ENCODE measurements around the gene ACRBP.

ACRBP gene

DNA sequence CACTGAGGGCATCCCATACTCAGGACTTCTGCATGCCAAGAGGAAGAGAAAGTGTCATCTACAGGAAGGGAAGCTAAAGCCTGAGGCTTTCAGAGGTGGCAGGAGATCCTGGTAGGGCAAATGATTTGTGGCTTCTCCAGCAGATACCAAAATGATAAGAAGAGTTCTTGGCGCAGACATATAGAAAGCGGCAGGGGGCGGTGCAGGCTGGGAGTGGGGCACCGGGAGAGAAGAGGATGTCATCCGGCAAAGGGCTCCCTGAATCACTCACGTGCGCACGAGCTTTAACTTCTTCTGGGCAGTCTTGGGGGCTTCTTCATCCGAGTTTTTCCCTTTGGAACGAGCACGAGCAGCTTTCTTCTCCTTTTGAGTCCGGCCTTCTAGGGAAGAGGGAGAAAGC, 5.2 kb upstream of the ACRBP start:
- no peak for FAIRE-seq
- no peak for DNase-seq (ENCODE audit: extremely low spot score, insufficient read length, low read depth)

DNA sequence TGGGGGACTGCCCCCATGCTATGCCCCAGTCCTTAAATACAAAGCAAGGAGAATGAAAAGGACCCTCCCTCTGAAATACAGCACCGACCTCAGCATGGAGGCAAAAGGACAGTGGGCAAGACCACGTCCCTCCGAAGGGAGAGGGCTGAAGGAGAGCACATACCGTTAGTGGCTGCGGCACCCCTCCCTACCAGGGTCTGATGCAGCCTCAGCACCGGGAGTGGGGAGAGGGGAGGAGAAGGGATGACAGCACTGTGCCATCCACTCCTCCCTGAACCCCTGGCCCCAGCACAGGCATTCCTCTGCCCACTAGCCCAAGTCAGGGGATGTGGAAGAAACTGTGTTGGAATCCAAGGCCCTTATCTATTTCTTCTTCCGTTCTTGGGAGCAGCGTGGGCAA, 3.6 kb upstream of the ACRBP start:
- no peak for FAIRE-seq
- DNase-seq (ENCODE audit: extremely low spot score, insufficient read length, low read depth) = no peak

DNA sequence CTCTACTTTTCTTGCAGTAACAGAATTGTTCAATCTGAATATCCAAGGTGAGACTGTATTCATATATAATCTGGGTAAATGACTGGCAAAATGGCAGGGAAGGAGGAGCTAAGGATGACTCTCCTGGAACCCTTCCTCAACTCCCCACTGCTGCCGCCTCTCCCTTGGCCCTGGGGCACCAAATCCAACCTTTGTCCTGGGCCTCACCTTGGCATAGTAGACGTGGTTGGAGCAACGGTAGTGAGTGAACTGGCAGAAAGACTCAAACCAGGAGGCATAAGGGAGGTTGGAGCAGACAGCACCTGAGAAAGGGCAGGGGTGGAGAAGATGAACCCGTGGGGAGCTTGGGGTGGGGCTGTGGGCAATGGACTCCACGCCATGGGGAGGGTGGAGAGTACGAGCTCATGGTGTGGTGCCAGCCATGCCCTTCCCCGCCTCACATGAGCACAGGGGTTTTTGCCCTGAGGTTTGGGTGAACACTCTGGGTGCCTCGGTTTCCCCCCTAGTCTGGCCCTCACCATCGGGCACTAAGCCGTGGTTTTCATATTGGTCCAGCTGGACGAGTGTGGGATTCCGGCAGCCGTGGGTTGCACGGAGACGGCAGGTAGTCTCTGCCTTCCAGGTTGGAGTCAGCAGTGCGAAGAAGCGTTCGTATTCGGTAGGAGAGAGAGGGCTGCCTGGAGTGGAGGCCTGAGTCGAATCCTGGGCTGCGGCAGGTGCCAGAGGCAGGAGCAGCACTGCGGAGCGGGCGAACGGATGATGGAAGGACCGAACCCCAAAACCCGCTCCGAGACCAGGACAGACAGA, 753 bp downstream of the ACRBP start:
- DNase-seq (ENCODE audit: extremely low spot score, insufficient read length, low read depth) (no peak), FAIRE-seq (no peak)

DNA sequence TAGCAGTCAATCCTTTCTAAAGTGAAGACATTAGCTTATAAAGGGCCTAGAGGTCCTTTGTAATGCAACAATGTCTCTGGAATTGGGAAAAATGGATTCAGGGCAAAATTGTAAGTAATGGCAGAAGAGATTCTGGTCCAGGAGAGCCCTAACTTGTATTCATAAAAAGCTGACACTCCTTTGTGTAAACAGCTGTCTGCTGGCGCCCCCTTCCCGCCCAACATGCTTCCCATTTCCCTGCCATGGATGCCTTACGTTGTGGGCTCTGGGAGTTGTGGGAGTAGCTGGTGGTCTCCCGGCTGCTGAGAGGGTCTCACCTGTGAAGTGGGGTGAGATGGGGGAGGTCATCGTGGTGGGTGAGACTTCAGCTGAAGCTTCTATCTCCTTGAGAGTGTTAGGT, 2.3 kb downstream of the ACRBP start:
- no peak for DNase-seq (ENCODE audit: extremely low spot score, insufficient read length, low read depth)
- no peak for FAIRE-seq

DNA sequence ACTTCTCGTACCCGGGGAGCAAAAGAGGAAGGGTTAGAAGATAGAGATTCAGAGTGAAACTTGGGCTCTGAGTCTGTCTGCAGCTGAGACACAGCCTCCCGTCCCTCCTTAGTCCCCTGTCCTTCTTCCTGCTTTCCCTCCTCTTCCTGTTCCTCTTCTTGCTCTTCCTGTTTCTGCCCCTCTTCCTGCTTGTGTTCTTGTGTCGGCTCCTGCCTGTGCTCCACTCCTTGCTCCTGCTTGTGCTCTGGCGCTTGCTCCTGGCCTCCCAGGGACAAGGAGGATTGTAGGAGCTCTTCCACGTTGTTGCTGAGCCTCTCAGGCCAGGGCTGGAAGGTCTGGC, 3.0 kb downstream of the ACRBP start:
- FAIRE-seq (peak; percentile 82), DNase-seq (ENCODE audit: extremely low spot score, insufficient read length, low read depth) (no peak)

DNA sequence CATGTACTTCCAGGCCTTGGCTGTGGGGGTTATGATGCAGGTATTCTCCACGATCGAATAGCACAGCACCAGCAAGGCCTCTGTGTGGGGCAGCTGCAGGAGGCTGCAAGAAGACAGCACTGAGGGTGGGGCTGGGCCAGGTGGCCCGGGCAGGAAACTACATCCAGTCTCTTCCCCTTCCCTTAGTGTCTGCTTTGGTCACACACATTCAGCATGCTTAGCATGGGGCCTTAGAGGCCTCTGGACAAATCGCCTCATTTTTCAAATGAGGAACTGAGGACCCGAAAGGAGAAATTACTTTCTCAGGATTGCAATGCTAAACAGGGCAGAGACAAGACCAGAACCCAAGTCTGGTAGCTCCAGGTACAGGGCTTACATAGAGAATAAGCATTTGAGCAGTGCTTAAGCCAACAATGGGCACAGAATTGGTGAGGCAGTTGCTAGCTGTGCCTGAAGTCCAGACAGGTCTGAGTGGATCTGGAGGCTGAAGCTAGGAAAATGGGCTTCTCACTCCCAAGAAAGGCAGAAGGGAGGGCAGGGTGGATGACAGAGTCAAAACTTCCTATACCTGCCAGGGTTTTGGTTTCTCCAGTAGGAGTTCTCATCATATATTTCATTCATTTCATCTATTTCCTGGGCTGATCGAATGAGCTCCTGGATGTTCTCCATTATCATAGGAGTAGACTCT, 3.5 kb downstream of the ACRBP start:
- no peak for DNase-seq (ENCODE audit: extremely low spot score, insufficient read length, low read depth)
- FAIRE-seq = no peak

DNA sequence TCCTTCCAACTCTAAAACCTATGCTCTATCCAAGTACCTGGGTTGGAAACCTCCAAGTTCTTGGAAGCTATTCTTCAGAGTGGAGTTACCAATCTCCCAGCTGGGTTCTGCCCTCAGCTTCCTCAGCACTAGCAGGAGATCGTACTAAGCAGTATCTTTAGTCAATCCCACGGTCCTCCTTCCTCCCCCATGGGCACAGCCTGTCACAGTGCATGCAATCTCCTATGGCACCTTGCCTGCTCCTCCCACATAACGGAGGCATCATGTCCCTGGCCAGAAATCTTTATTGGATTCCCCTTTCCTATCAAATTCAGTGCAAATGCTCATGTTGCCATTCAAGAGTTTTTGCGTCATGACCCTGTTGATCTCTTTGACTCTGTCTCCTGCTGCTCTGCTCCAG, 6.1 kb downstream of the ACRBP start:
- no peak for FAIRE-seq
- no peak for DNase-seq (ENCODE audit: extremely low spot score, insufficient read length, low read depth)

DNA sequence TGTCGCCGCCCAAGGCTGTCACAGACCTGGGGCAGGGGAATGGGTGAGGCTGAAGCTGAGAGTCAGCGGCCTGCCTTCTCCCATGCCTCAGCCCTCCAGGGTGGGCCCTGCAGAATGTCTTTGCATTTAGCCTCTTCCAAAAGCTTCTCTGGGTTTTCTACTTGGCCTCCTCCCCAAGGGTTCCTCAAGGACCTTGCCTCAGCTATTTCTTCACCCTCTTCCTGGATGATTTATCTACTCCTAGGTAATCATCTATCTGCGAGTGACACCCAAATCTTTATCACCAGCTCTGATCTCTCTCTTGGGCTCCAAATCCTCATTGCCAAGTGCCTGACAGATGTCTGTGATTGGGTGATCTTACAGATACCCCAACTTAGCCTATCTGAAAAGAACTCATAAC, 6.7 kb downstream of the ACRBP start:
- DNase-seq (ENCODE audit: extremely low spot score, insufficient read length, low read depth) = no peak
- no peak for FAIRE-seq

DNA sequence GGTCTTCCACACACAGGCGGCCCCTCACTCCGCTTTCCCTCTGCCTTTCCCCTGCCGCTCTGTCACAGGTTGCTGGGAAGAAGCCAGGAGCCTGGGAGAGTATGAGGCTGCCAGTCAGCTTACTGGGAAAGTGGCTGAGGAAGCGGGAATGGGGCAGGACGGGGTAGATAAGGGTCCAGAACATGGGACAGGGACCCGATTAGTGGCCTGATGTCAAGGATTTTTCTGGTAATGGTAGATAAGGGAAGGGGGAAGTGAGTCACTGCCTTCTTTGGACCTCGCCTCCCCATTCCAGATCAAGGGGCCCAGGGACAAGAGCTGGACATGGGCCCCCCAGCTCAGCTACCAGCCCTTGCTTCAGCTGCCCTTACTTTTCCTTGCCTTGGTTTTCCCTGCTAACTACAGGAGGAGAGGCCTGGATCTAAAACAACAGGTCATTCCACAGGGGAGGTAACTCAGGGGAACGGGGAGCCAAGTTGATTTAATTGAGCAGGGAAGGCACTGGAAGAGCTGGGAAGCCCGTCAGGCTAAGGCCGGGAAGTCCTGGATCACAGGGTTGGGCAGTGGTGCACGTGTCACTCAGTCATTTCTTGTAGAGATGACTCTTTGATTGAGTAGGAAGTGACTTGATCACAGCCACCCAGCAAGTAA, 8.0 kb downstream of the ACRBP start:
- DNase-seq (ENCODE audit: extremely low spot score, insufficient read length, low read depth) (no peak), FAIRE-seq (no peak)

DNA sequence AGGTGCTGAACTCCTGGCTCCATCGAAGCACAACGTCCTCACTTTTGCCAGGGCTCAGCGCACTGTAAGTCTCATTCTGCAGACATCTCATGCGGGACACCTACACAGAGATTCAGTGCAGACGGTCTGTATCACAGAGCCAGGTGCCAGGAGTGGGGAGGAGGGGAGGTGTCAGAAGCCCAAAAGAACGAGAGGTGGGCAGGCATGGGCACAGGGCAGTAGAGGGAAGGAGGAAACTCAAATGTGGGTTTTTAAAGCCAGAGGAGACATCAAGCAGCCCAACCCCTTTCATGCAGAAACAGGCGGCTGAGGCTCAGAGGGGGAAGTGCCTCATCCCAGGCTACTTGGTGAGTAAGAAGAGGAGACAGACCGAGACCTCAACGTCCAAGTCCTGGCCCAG, 8.9 kb downstream of the ACRBP start:
- FAIRE-seq (no peak), DNase-seq (ENCODE audit: extremely low spot score, insufficient read length, low read depth) (no peak)

DNA sequence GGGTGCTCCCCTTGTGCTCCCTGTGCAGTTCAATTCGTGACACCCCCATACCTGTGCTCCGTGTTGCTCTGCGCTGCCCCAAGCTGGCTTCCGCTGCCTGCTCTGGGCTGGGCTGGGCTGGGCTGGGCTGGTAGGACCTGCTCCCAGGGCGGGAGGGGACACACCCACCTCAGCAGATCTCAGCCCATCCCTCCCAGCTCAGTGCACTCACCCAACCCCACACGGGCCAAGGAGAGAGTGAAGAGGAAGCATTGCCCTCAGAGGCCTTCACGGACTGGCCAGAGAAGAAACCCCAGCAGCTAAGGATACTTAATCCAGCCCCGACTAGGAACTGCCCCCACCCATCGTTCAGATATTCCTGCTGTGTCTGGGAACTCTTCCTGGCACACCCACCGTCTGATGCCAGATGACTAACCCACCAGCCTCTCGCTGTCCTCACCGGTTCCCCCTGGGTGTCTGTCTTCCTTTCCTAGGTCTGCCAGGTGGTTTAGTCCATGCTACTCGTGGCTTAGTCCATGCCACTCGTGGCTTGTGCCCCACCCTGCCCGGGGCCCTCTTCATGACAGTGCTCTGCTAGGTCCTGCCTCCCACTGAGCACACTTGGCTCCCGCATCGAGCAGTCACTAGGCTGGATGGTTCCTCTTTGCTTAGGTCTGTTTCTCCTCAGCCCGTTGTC, 11.2 kb downstream of the ACRBP start, which contains the start of gene LPAR5:
Gene LPAR5 (minus strand): TSS at position 104 of the 676 bp plus-strand sequence. CDS start 14,711 bp downstream, outside the sequence.
- DNase-seq (ENCODE audit: extremely low spot score, insufficient read length, low read depth) = no peak

DNA sequence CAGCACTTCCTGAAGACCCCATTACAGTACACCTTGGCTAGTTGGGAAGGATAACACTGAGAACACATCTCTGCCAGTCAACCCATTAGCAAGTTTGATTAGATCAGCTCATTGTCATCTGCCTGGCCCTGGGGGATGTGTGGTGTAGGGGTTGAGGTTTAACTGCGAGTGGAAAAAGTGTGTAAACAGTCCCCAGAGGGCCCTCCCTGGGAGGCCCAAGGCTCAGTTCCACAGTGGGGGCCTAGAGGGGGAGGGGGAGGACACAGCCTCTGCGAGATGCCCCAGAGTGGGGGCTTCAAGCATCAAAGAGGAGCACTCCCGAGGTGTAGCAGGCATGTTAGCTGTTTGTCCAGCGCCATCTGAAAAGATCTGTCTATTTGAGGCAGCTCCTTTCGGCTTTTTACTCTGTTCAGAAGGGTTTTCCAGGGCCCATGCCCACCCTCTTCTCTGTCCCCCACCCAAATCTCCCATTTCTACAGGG, 11.8 kb downstream of the ACRBP start:
- DNase-seq (ENCODE audit: extremely low spot score, insufficient read length, low read depth) = no peak

More for the DNA sequence above, 11.2 kb downstream of the ACRBP start, which contains the start of gene LPAR5:
- peak; percentile 79 for FAIRE-seq

DNA sequence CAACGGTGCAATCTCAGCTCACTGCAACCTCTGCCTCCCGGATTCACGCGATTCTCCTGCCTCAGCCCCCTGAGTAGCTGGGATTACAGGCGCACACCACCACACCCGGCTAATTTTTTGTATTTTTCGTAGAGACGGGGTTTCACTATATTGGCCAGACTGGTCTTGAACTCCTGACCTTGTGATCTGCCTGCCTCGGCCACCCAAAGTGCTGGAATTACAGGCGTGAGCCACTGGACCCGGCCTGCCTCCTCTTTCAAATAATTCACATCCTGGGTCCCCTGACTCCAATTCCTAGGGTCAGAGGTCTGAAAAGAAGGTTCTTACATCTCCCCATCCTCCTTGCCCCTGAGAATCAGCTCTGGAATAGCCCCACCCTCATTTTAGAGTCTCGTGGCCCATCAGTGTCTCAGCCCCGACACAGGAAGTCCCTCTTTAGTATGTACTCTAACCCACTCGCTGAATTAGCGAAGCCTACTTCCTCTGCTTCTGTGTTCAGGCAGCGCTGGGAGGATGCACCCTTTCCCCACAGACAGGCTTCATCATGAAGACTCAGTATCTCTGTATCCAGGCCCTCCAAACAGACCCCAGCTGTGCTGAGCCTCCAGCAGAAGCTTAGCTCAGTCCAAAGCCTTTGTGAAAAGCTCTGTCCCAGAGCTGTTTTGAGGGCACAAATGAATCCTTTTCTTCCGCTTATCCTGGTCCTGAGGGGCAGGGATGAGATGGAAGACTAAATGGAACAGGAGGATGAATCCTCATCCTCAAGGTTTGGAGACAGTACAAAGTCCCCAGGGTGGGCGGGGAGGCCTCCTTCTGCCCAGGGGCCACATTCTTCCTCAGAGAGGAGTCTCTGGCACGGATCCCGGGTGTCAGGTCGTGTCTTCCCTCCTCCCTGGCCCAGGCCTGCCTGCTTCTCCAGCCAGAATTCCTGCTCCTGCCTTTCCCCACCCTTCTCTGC, 14.9 kb downstream of the ACRBP start:
- no peak for DNase-seq (ENCODE audit: extremely low spot score, insufficient read length, low read depth)
- peak; percentile 95 for FAIRE-seq

More for the DNA sequence above, 11.8 kb downstream of the ACRBP start:
- FAIRE-seq = no peak

DNA sequence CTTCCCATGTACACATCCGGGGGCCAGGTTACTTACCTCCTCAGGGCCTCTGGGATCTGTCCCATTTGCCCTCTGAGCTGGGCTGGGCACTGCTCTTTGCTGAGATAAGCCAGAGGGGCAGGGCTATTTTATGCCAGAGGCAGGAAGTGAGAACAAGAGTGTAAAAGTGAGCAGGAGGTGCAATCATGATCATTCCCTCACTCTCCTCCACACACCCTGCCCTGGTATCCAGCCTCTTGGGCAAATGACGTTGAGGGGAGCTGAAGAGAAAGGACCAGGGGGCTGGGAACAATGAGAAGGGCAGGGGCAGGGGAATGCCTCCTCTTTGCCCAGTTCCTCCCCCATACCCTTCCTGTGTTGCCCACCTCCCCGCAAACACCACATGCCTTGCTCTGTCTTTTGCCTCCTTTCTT, 15.7 kb downstream of the ACRBP start:
- FAIRE-seq (peak; percentile 80), DNase-seq (ENCODE audit: extremely low spot score, insufficient read length, low read depth) (no peak)

DNA sequence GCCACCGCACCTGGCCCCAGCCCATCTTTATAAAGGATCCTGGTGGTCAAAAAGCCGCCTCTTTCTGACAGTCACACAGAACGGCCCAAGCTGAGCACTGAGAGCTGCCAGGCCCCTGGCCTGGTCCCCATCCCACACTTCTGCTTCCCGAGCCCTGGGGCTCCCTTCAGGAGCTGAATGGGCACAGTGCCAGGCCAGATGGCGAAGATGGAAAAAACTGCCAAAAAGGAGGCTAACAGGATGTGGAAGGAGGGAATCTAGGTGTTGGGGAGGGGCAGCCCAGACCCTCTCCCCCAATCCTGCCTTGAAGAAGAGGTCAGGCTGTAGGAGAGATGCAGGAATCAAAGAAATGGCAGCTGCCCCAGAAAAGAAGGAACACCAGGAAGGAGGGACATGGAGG, 16.5 kb downstream of the ACRBP start:
- FAIRE-seq = no peak
- DNase-seq (ENCODE audit: extremely low spot score, insufficient read length, low read depth) = no peak

DNA sequence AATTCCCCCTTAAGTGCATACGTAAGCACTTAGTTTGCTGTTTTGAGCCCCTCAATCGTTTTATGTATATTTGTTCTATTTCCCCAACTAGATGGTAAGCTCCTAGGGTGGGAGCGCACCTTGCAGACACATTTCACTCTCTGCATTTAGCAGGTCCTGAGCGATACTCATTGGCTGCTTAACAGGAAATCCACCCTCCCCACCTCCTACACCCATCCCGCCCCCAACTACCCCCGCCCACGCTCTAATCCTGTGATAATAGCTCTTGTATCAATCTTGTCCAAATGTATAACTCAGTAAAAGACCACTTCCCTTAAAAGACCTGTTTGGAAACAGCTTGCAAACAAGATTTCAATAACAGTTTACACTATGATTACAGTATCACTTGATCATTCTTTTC, 19.6 kb downstream of the ACRBP start:
- DNase-seq (ENCODE audit: extremely low spot score, insufficient read length, low read depth) (no peak), FAIRE-seq (peak; percentile 29)

DNA sequence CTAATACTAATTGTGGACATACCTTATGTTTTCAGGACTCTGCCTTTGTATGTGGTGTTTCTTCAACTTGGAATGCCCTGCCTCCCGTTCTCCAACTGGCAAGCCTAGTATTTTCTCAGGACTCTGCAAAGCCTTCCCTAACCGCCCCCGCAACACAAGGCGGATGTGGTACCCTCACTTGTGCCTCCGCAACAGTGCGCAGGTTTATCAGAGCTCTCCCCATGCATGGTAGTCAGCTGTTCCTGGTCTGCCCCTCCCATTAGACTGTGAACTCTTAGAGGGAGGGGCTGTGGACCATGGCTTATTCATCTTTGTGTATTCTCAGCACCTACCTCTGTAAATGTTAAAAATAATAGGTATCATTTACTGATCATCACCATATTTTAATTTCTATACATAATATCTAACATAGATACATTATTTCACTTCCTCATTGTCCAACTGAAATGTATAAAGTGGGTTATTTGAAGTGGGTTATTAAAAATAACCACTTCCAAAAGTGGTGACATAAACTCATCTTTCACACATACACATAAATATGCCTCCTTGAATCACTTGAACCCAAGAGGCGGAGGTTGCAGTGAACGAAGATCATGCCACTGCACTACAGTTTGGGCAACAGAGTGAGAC, 20.5 kb downstream of the ACRBP start:
- FAIRE-seq (peak; percentile 24), DNase-seq (ENCODE audit: extremely low spot score, insufficient read length, low read depth) (no peak)

DNA sequence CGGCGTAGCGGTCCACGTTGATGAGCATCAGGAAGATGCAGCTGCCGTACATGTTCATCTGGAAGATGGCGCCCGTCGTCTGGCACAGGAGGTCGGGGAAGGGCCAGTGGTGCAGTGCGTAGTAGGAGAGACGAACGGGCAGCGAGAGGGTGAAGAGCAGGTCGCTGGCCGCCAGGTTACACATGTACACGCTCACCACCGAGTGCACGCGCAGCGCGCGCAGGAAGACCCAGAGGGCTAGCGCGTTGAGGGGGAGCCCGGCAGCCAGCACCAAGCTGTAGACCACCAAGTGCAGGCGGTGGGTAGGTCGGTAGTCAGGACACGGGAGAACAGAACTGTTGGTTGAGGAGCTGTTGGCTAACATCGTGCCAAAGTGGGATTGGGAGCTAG, 26.4 kb downstream of the ACRBP start:
- DNase-seq (ENCODE audit: extremely low spot score, insufficient read length, low read depth) (no peak), FAIRE-seq (no peak)
